ENCODE results near the gene HDAC11.

HDAC11 gene

GRCh38 chr3:13504161-13504831 is 24.2 kb downstream of the HDAC11 start:
- in situ Hi-C loops (cut with MboI; ENCODE audit: low sequenced_read_pairs), result no loop called here

- in situ Hi-C loops (cut with MboI; ENCODE audit: low sequenced_read_pairs), result no loop called here
Measured at GRCh38 chr3:13505147-13506130, 25.3 kb downstream of the HDAC11 start.

GRCh38 chr3:13506239-13506638 is 26.1 kb downstream of the HDAC11 start:
- in situ Hi-C loops (cut with MboI; ENCODE audit: low sequenced_read_pairs), result no loop called here

- in situ Hi-C loops (cut with MboI; ENCODE audit: low sequenced_read_pairs), result no loop called here
Measured at GRCh38 chr3:13506680-13507079, 26.6 kb downstream of the HDAC11 start.

GRCh38 chr3:13507247-13507569 is 27.1 kb downstream of the HDAC11 start:
- in situ Hi-C loops (cut with MboI; ENCODE audit: low sequenced_read_pairs), result no loop called here

GRCh38 chr3:13507570-13508339 is 27.6 kb downstream of the HDAC11 start:
- in situ Hi-C loops (cut with MboI; ENCODE audit: low sequenced_read_pairs), result no loop called here

- in situ Hi-C loops (cut with MboI; ENCODE audit: low sequenced_read_pairs), result no loop called here
Measured at GRCh38 chr3:13508496-13508895, 28.4 kb downstream of the HDAC11 start.

- in situ Hi-C loops (cut with MboI; ENCODE audit: low sequenced_read_pairs), result no loop called here
Measured at GRCh38 chr3:13509059-13509815, 29.1 kb downstream of the HDAC11 start.

- in situ Hi-C loops (cut with MboI; ENCODE audit: low sequenced_read_pairs), result no loop called here
Measured at GRCh38 chr3:13509816-13510192, 29.7 kb downstream of the HDAC11 start.

- in situ Hi-C loops (cut with MboI; ENCODE audit: low sequenced_read_pairs), result no loop called here
Measured at GRCh38 chr3:13512451-13512850, 32.3 kb downstream of the HDAC11 start.

GRCh38 chr3:13513051-13513912 is 33.2 kb downstream of the HDAC11 start:
- in situ Hi-C loops (cut with MboI; ENCODE audit: low sequenced_read_pairs), result no loop called here

- in situ Hi-C loops (cut with MboI; ENCODE audit: low sequenced_read_pairs), result no loop called here
Measured at GRCh38 chr3:13513913-13514517, 33.9 kb downstream of the HDAC11 start.

- in situ Hi-C loops (cut with MboI; ENCODE audit: low sequenced_read_pairs), result no loop called here
Measured at GRCh38 chr3:13514639-13515435, 34.7 kb downstream of the HDAC11 start.

GRCh38 chr3:13515786-13516759 is 36.0 kb downstream of the HDAC11 start:
- in situ Hi-C loops (cut with MboI; ENCODE audit: low sequenced_read_pairs), result no loop called here

- in situ Hi-C loops (cut with MboI; ENCODE audit: low sequenced_read_pairs), result no loop called here
Measured at GRCh38 chr3:13516760-13517135, 36.6 kb downstream of the HDAC11 start.

GRCh38 chr3:13517253-13517977 is 37.3 kb downstream of the HDAC11 start:
- in situ Hi-C loops (cut with MboI; ENCODE audit: low sequenced_read_pairs), result no loop called here

- in situ Hi-C loops (cut with MboI; ENCODE audit: low sequenced_read_pairs), result no loop called here
Measured at GRCh38 chr3:13518516-13518953, 38.4 kb downstream of the HDAC11 start.

Measured in HL-60/S4 treated with retinoic acid at 250 ng/mL for 4 days and 3 days (cell line).